DND-41 (cell line): Measurements from ENCODE around the gene ACSS3.

Source experiments
- ATAC-seq: fragments of 200-7000 bp; cut with Tn5 transposase; 3 replicates; pipeline ENCODE4 v1.9.1; 2021; ENCODE audit warnings: low read depth; ENCODE audit not compliant: insufficient read depth
- DNase-seq: peaks from one replicate; pipeline ENCODE4 v3.0.0-alpha.2; 2020
- H2AFZ ChIP-seq: 2 replicates; pipeline ENCODE4 v1.6.0; 2012; ENCODE audit warnings: low read depth, low read length
- H3K27ac ChIP-seq: 2 replicates; pipeline ENCODE4 v1.5.1; 2012; ENCODE audit warnings: low read length, inconsistent platforms
- H3K27me3 ChIP-seq: fragments of 200-600 bp; sonication (generic); 2 replicates; pipeline ENCODE4 v1.6.0; 2012; ENCODE audit warnings: low read length, mild to moderate bottlenecking, inconsistent platforms; ENCODE audit not compliant: insufficient read depth, poor library complexity
- H3K36me3 ChIP-seq: 2 replicates; pipeline ENCODE4 v1.5.1; 2012; ENCODE audit warnings: low read length, inconsistent platforms; ENCODE audit not compliant: insufficient read depth
- H3K4me1 ChIP-seq: 2 replicates; pipeline ENCODE4 v1.5.1; 2012; ENCODE audit warnings: mild to moderate bottlenecking, low read length; ENCODE audit not compliant: insufficient read depth
- H3K4me2 ChIP-seq: 2 replicates; pipeline ENCODE4 v1.6.0; 2012; ENCODE audit warnings: mild to moderate bottlenecking, moderate library complexity, low read length, inconsistent platforms; ENCODE audit not compliant: insufficient read depth
- H3K4me3 ChIP-seq, 2 experiments: fragments of 200-600 bp in 1 of 2; shearing (Covaris generic) in 1 of 2; 2 replicates each; pipeline ENCODE4 v1.5.1; 2012 to 2016; ENCODE audit warnings: inconsistent platforms in 2 of 2, low read length in 2 of 2, mild to moderate bottlenecking in 2 of 2, low read depth in 1 of 2, moderate library complexity in 1 of 2
- H3K79me2 ChIP-seq: 2 replicates; pipeline ENCODE4 v1.6.0; 2012; ENCODE audit warnings: low read length, inconsistent platforms; ENCODE audit not compliant: insufficient read depth
- H3K9ac ChIP-seq: 2 replicates; pipeline ENCODE4 v1.6.0; 2012; ENCODE audit warnings: low read depth, mild to moderate bottlenecking, inconsistent platforms, low read length, moderate library complexity
- H3K9me3 ChIP-seq: 2 replicates; pipeline ENCODE4 v1.5.1; 2012; ENCODE audit warnings: low read length, moderate library complexity, mild to moderate bottlenecking, inconsistent platforms; ENCODE audit not compliant: insufficient read depth, severe bottlenecking
- H4K20me1 ChIP-seq: 2 replicates; pipeline ENCODE4 v1.6.0; 2012; ENCODE audit warnings: low read length; ENCODE audit not compliant: insufficient read depth
- EZH2 ChIP-seq: IDR thresholded peaks from 3 replicates; pipeline ENCODE4 v1.6.1; 2012; ENCODE audit warnings: borderline replicate concordance, low read depth, mild to moderate bottlenecking, moderate library complexity, low read length, inconsistent platforms; ENCODE audit not compliant: severe bottlenecking
- TF ChIP-seq, protein P1 (sequence below): IDR thresholded peaks from 2 replicates; pipeline ENCODE4 v1.5.1; 2012; ENCODE audit warnings: borderline replicate concordance, low read length, moderate library complexity, mild to moderate bottlenecking; ENCODE audit not compliant: poor library complexity, severe bottlenecking; ENCODE audit errors: extremely low read depth

The ACSS3 gene

DNA sequence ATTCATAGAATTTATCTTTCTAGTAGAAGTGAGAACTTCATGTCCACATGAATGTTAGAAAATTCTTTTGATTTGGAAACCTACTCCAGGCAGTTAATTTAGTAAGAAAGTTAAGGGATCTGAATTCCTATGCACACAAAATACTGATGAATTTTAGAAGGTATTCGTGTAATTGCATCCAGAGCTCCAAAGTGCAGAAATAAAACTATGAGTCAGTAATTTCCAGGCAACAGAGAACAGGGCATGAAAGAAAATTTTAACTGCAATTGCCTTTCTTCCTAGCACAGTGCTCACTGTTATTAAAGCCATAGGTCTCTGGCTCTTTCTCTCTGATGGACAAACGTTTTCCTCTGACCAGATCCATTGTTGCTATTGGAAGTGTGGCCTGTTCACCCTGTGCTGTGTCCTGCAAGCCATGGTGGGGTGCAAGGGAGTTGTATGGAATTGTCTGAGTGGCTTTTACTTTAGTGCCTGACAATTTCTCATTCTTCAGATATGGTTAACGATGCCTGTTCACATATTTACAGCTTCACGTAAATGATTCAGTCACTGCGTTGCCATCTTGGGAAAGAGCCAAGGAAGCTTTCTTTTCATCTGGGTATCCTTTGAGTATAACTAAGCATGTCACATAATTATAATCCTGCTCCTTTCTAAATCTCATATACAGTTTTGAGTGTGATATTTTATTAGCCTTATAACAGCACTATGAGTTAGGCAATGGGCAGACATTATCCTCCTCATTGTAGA lies 145.1 kb downstream of the ACSS3 start:
- DNase-seq (no peak), ATAC-seq (no peak)
- Histone ChIP-seq H3K9ac (no peak overlapping the region), H3K27me3 (no peaks in the 10 kb centered on the region), H3K27ac (no peak overlapping the region), H3K9me3 (no peaks in the 10 kb centered on the region), H3K4me2 (no peak overlapping the region), H4K20me1 (no peaks in the 10 kb centered on the region), H3K36me3 (no peaks in the 10 kb centered on the region), H3K4me3 (no peak overlapping the region), H2AFZ (no peak overlapping the region), H3K4me1 (no peaks in the 10 kb centered on the region), H3K79me2 (no peaks in the 10 kb centered on the region)
- no peak for TF ChIP-seq EZH2
- TF ChIP-seq, protein P1, sequence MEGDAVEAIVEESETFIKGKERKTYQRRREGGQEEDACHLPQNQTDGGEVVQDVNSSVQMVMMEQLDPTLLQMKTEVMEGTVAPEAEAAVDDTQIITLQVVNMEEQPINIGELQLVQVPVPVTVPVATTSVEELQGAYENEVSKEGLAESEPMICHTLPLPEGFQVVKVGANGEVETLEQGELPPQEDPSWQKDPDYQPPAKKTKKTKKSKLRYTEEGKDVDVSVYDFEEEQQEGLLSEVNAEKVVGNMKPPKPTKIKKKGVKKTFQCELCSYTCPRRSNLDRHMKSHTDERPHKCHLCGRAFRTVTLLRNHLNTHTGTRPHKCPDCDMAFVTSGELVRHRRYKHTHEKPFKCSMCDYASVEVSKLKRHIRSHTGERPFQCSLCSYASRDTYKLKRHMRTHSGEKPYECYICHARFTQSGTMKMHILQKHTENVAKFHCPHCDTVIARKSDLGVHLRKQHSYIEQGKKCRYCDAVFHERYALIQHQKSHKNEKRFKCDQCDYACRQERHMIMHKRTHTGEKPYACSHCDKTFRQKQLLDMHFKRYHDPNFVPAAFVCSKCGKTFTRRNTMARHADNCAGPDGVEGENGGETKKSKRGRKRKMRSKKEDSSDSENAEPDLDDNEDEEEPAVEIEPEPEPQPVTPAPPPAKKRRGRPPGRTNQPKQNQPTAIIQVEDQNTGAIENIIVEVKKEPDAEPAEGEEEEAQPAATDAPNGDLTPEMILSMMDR = no peak

DNA sequence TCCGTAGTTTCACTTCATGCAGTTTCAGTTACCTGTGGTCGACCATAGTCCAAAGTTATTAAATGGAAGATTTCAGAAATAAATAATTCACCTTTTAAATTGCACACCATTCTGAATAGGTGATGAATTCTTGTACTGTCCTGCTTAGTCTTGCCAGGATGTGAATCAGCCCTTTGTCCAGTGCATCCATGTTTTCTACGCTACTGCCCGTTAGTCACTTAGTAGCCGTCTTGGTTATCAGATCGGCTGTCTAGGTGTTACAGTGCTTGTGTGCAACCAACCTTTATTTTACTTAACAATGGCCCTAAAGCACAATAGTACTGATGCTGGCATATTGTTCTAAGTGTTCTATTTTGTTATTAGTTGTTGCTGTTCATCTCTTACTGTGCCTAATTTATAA lies 146.7 kb downstream of the ACSS3 start:
- H3K27ac ChIP-seq = no peak overlapping the region
- no peak overlapping the region for H2AFZ ChIP-seq
- H3K4me1 ChIP-seq = no peaks in the 10 kb centered on the region
- H3K27me3 ChIP-seq = no peaks in the 10 kb centered on the region
- H3K4me3 ChIP-seq = no peak overlapping the region
- no peak overlapping the region for H3K4me2 ChIP-seq
- DNase-seq = no peak
- H4K20me1 ChIP-seq = no peaks in the 10 kb centered on the region
- ATAC-seq = no peak
- TF ChIP-seq, protein P1 = no peak
- no peak for TF ChIP-seq EZH2
- no peak overlapping the region for H3K9ac ChIP-seq
- H3K9me3 ChIP-seq = no peaks in the 10 kb centered on the region
- no peaks in the 10 kb centered on the region for H3K79me2 ChIP-seq
- H3K36me3 ChIP-seq = no peaks in the 10 kb centered on the region

DNA sequence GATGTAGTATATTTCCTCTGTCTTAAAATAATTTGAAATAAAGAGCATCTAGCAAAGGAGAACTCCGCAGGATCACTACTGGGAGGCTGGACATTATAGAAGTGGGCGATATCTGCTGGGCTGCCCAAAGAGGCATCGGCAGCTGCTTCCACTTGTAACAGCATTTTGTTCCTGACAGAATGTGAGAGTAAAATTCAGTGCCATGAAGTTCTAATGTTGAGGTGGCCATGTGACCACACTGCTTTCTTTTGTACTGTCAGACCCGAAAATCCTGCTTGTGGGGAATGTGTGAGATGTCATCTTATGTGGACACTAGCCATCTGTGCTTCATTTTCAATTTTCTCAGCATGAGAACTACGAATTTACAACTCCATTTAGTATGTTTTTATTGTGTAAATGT lies 151.9 kb downstream of the ACSS3 start:
- DNase-seq = no peak
- ATAC-seq = no peak
- H3K9ac ChIP-seq = no peak overlapping the region

More for the DNA sequence above, 151.9 kb downstream of the ACSS3 start:
- Histone ChIP-seq H3K27me3 (no peaks in the 10 kb centered on the region), H3K9me3 (no peaks in the 10 kb centered on the region), H3K36me3 (no peaks in the 10 kb centered on the region), H3K4me3 (no peak overlapping the region), H3K27ac (no peak overlapping the region), H4K20me1 (no peaks in the 10 kb centered on the region), H3K4me1 (no peaks in the 10 kb centered on the region), H3K79me2 (no peaks in the 10 kb centered on the region), H3K4me2 (no peak overlapping the region), H2AFZ (no peak overlapping the region)
- TF ChIP-seq, protein P1 = no peak
- TF ChIP-seq EZH2 = no peak
